Ectodermal cell (in vitro differentiated cells): ENCODE measurements around the gene NLE1.
A peak's percentile ranks its signal among the peaks of the same experiment; 100 is the strongest.
"Not testable (repeated sequence)": the region's sequence is repeated elsewhere in the genome, so short reads cannot be mapped to it uniquely, and the experiment has no call there.

ENCODE experiments used
- H3K27ac ChIP-seq: 2 replicates; pipeline ENCODE4 v1.7.0; 2013; ENCODE audit warnings: mild to moderate bottlenecking, low read depth, low read length; ENCODE audit not compliant: insufficient read depth, poor library complexity, severe bottlenecking
- H3K27me3 ChIP-seq: 2 replicates; pipeline ENCODE4 v1.7.0; 2013; ENCODE audit warnings: mild to moderate bottlenecking, low read length; ENCODE audit not compliant: insufficient read depth, control insufficient read depth, poor library complexity, severe bottlenecking
- H3K36me3 ChIP-seq: one replicate; pipeline ENCODE4 v1.7.0; 2013; ENCODE audit warnings: low read length; ENCODE audit not compliant: control insufficient read depth, insufficient read depth
- H3K4me1 ChIP-seq: one replicate; pipeline ENCODE4 v1.7.0; 2013; ENCODE audit warnings: low read length; ENCODE audit not compliant: control insufficient read depth, insufficient read depth
- H3K4me3 ChIP-seq: 2 replicates; pipeline ENCODE4 v1.7.0; 2013; ENCODE audit warnings: low read depth, low read length, control low read depth; ENCODE audit not compliant: insufficient read depth
- H3K9me3 ChIP-seq: 2 replicates; pipeline ENCODE4 v1.7.0; 2013; ENCODE audit warnings: mild to moderate bottlenecking, low read length, moderate library complexity; ENCODE audit not compliant: control insufficient read depth
- WGBS, 2 experiments: methylation state at CpG; one replicate each; pipeline ENCODE4 v1.1.7; 2013; ENCODE audit warnings: missing lambda C conversion rate in 2 of 2; 5-methylcytosine and 5-hydroxymethylcytosine counted together

NLE1 gene

DNA sequence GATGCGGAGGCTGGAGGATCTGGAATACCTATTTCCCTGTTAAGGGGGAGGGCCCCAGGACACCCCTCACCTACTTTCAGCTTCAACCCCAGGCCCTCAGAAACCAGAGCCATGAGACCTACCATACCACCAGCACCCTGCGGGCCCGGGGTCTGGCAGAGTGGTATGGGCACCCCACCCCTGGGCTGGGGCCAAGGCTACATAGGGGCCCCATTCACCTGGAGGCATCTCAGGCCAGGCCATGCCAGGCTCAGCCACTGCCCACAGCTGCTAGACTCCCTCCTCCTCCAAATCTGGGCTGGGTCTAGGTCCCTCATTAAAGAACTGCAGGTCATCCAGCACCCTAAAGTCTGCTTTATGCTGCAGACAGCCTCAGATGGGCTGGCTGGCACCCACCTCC, 11.7 kb downstream of the NLE1 start:
- peaks cover 41% of the 10 kb centered on the region for H3K36me3 ChIP-seq
- no peak overlapping the region for H3K4me3 ChIP-seq
- H3K4me1 ChIP-seq, result no peaks in the 10 kb centered on the region
- H3K27me3 ChIP-seq, result no peaks in the 10 kb centered on the region
- WGBS, 2 experiments, result 94 to 97% methylated on average over 3 of the region's 3 CpGs
- no peak overlapping the region for H3K27ac ChIP-seq
- no peaks in the 10 kb centered on the region for H3K9me3 ChIP-seq

- Histone ChIP-seq H3K36me3 (peaks cover 36% of the 10 kb centered on the region), H3K9me3 (no peaks in the 10 kb centered on the region), H3K4me1 (no peaks in the 10 kb centered on the region), H3K27me3 (no peaks in the 10 kb centered on the region), H3K4me3 (no peak overlapping the region), H3K27ac (no peak overlapping the region)
- 94 to 96% methylated on average over 5 of the region's 5 CpGs for WGBS, 2 experiments
Observed at GRCh38 chr17:35129973-35130351, 12.1 kb downstream of the NLE1 start.

DNA sequence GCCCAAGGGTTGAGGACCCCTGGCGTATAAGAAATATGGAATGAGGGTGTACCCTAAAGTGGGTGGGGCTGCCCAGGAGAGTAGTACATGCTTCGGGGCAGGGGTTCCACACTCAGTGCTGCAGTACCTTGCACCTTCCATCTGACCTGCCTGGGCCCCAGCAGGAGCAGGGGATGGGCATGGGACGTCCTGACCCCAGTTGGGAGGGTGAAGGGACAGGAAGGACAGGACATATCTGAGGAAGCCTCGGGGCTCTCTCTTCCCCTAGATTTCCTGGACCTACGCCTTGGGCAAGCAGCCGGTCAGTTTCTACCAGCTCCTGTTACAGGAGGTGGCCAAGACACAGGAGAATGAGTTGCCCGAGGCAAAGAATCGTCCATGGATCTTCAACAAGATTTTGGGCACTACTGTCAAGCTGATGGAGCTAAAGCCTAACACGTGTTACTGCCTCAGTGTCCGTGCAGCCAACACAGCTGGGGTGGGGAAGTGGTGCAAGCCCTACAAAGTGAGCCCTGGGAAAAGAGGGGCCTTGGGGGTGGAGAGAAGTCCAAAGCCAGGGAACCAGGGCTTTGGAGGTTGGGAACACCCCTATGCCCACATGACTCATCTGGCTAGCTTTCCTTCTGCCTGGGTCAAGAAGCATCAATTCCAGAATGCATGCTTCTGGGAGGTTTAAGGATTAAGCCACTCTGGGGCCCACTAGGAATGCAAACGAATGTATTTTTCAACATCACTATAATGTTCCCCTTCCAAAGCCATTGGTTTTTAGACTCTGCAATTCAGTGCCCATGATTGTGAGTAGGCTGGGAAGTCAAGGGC, 12.7 kb downstream of the NLE1 start:
- Histone ChIP-seq H3K4me1 (no peaks in the 10 kb centered on the region), H3K9me3 (no peaks in the 10 kb centered on the region), H3K36me3 (peaks cover 32% of the 10 kb centered on the region), H3K4me3 (no peak overlapping the region), H3K27ac (no peak overlapping the region), H3K27me3 (no peaks in the 10 kb centered on the region)
- 90 to 94% methylated on average over 11 of the region's 11 CpGs for WGBS, 2 experiments

DNA sequence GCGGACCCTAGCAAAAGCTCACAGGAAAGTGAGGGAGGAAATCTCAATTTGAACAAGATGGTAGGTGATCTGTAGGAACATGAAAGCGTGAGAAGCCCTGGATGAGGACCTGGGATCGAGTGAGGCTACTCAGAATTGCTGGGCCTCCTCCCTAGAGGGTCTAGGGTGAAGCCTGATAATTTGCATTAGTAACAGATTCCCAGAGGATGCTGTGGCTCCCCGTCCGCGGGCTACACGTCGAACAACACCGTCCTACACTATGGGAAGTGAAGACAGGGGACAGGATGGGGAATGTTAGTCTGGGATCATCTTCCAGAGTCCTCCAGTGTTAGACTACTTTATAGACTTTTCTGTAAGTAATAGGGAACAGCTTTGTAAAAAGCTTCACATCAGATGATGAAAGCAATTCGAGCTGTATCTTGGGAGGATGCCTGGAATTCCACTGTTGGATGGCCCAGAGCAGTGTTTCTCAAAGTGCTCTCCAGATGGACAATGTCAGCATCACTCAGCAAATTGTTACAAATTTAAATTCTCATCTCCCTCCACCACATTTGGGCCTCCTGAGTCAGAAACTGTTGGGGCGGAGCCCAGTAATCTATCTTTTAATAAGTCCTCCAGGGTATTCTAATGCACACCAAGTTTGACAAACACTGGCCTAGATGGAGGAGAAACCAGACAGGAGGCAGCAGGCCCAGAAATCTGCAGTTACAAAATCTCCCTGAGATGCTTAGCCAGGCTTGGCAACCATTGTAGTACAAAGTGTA, 14.2 kb downstream of the NLE1 start:
- 90 to 93% methylated on average over 11 of the region's 11 CpGs for WGBS, 2 experiments
- Histone ChIP-seq H3K36me3 (peaks cover 18% of the 10 kb centered on the region), H3K9me3 (no peaks in the 10 kb centered on the region), H3K27me3 (peaks cover under 1% of the 10 kb centered on the region), H3K27ac (no peak overlapping the region), H3K4me3 (no peak overlapping the region), H3K4me1 (no peaks in the 10 kb centered on the region)

GRCh38 chr17:35121315-35121714, 20.8 kb downstream of the NLE1 start, which contains the start of gene FNDC8:
Gene FNDC8 (plus strand): TSS chr17:35121615. CDS start chr17:35121694, 79 bp downstream.
- Histone ChIP-seq H3K4me3 (no peak within 1 kb of the TSS), H3K36me3 (no peaks in the 10 kb centered on the region), H3K9me3 (no peaks in the 10 kb centered on the region), H3K27me3 (peaks cover 22% of the 10 kb centered on the region), H3K4me1 (peaks cover 4% of the 10 kb centered on the region), H3K27ac (no peak within 1 kb of the TSS)
- 85 to 96% methylated on average over 3 of the region's 3 CpGs for whole genome bisulfite sequencing, 2 experiments

DNA sequence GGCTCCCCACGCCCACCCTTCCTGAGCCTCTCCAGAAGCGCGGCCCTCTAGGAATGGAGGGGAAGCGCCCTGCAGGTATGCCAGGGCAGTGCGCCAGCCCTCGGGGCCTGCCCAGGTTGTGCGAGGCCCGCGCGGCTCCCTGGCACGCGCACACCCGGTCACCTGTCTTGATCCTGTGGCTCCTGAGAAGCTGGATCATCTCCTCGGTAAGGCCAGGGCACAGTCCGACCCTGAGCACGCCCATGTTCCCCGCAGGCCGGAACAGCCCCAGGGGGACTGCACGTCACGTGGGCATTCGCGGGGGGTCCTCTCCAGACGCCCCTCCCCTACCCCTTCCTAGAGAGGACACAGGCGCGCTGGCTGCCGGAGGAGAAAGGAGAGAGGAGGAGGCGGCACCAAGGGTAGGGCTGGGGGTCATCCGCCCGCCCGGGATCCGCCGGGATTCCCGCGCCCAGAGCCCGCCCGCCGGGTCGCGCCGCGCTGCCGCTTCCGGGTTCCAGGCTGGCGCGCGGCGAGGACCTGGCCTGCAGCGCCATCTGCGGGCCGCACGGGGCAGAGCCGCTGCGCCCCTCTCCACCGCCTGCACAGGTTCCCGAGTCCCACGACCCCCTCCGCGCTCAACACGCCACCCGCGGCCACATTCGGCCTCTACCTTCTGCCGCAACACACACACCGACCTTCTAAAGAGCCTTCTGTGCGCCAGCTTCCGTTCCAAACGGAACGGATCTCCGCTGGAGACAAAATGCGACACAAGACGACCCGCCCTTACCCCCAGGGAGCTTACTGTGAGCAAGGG, 22.5 kb downstream of the NLE1 start, which contains the start of gene RAD51D:
Gene RAD51D, minus strand, starts transcription at position 491 of the 796 bp plus-strand sequence. Its CDS starts 247 bp downstream, at position 244.
- no peaks in the 10 kb centered on the region for H3K9me3 ChIP-seq
- peak within 1 kb of the TSS; percentile 71 for H3K4me3 ChIP-seq
- H3K4me1 ChIP-seq, result peaks cover 4% of the 10 kb centered on the region
- no peak within 1 kb of the TSS for H3K27ac ChIP-seq
- 1 to 2% methylated on average over 72 of the region's 72 CpGs for WGBS, 2 experiments
- H3K27me3 ChIP-seq, result peaks cover 22% of the 10 kb centered on the region
- no peaks in the 10 kb centered on the region for H3K36me3 ChIP-seq

- Histone ChIP-seq H3K36me3 (no peaks in the 10 kb centered on the region), H3K27ac (no peak overlapping the region), H3K4me3 (no peak overlapping the region), H3K27me3 (peaks cover 22% of the 10 kb centered on the region), H3K4me1 (peaks cover 4% of the 10 kb centered on the region), H3K9me3 (no peaks in the 10 kb centered on the region)
Observed at GRCh38 chr17:35117984-35118383, 24.1 kb downstream of the NLE1 start.

- H3K27me3 ChIP-seq, result peaks cover 18% of the 10 kb centered on the region
- H3K4me1 ChIP-seq, result peaks cover 4% of the 10 kb centered on the region
- no peaks in the 10 kb centered on the region for H3K9me3 ChIP-seq
- H3K36me3 ChIP-seq, result no peaks in the 10 kb centered on the region
- no peak overlapping the region for H3K4me3 ChIP-seq
- 79 to 82% methylated on average over 12 of the region's 12 CpGs for WGBS, 2 experiments
- H3K27ac ChIP-seq, result no peak overlapping the region
Observed at GRCh38 chr17:35116845-35117244, 25.3 kb downstream of the NLE1 start.

- not testable (repeated sequence) for H3K27ac ChIP-seq, H3K36me3 ChIP-seq, H3K27me3 ChIP-seq, H3K9me3 ChIP-seq, H3K4me1 ChIP-seq, H3K4me3 ChIP-seq
- WGBS, 2 experiments, result 92 to 95% methylated on average over 17 of the region's 17 CpGs
Observed at GRCh38 chr17:35110791-35111190, 31.3 kb downstream of the NLE1 start.
